ENCODE measurements around the gene SOHLH2.

- TF ChIP-seq, protein P1, sequence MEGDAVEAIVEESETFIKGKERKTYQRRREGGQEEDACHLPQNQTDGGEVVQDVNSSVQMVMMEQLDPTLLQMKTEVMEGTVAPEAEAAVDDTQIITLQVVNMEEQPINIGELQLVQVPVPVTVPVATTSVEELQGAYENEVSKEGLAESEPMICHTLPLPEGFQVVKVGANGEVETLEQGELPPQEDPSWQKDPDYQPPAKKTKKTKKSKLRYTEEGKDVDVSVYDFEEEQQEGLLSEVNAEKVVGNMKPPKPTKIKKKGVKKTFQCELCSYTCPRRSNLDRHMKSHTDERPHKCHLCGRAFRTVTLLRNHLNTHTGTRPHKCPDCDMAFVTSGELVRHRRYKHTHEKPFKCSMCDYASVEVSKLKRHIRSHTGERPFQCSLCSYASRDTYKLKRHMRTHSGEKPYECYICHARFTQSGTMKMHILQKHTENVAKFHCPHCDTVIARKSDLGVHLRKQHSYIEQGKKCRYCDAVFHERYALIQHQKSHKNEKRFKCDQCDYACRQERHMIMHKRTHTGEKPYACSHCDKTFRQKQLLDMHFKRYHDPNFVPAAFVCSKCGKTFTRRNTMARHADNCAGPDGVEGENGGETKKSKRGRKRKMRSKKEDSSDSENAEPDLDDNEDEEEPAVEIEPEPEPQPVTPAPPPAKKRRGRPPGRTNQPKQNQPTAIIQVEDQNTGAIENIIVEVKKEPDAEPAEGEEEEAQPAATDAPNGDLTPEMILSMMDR (conservative IDR thresholded peaks at IDR 0.05; ENCODE audit: low read depth, low read length) = no peak
- TF ChIP-seq RFX5 (IDR thresholded peaks at IDR 0.05; ENCODE audit: low read depth, low read length) (no peak), POLR2A (IDR thresholded peaks at IDR 0.05; ENCODE audit: low read depth, low read length) (no peak), MAFK (IDR thresholded peaks at IDR 0.05; ENCODE audit: low read depth, low read length) (no peak), CEBPB (IDR thresholded peaks at IDR 0.05; ENCODE audit: low read depth, low read length) (no peak), RAD21 (IDR thresholded peaks at IDR 0.05; ENCODE audit: low read length) (no peak), CHD1 (IDR thresholded peaks at IDR 0.05; ENCODE audit: low read depth, low read length) (no peak), MAZ (IDR thresholded peaks at IDR 0.05; ENCODE audit: borderline replicate concordance, low read depth, low read length) (no peak), MXI1 (IDR thresholded peaks at IDR 0.05; ENCODE audit: borderline replicate concordance, low read depth, low read length) (no peak), SMC3 (IDR thresholded peaks at IDR 0.05; ENCODE audit: low read depth, low read length) (no peak), RCOR1 (IDR thresholded peaks at IDR 0.05; ENCODE audit: insufficient replicate concordance, low read length) (no peak), ELK1 (IDR thresholded peaks at IDR 0.05; ENCODE audit: borderline replicate concordance, low read depth, low read length) (no peak), NFE2L2 (IDR thresholded peaks at IDR 0.05; ENCODE audit: low read depth, low read length) (no peak)
- TF ChIP-seq, protein P2, sequence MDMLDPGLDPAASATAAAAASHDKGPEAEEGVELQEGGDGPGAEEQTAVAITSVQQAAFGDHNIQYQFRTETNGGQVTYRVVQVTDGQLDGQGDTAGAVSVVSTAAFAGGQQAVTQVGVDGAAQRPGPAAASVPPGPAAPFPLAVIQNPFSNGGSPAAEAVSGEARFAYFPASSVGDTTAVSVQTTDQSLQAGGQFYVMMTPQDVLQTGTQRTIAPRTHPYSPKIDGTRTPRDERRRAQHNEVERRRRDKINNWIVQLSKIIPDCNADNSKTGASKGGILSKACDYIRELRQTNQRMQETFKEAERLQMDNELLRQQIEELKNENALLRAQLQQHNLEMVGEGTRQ (IDR thresholded peaks at IDR 0.05; ENCODE audit: low read depth, low read length) = no peak
Observed at GRCh38 chr13:36134632-36135031, 79.7 kb downstream of the SOHLH2 start.
